Caco-2 (cell line): Measurements from ENCODE around the gene FAU. TPM values are rescaled to one million over a fixed set of nuclear protein-coding genes. Genes with fewer than 3 reads are reported as not detected.

ENCODE experiments used
- BruUV-seq: library from RNA; stranded (reverse); fragments of 400-500 nt; replicated peaks from 2 replicates; lab custom pipeline; 2021; lab: Mats Ljungman, UMichigan
- CTCF ChIA-PET: fragments of 300-600 bp; sonication (Branson Sonifier 250); formaldehyde crosslinking; loops from one replicate; lab custom pipeline; 2022; ENCODE audit warnings: antibody characterized with exemption; lab: Charles Lee
- POLR2A ChIA-PET: fragments of 300-600 bp; sonication (Branson Sonifier 250); formaldehyde crosslinking; loops from one replicate; lab custom pipeline; 2022; ENCODE audit warnings: antibody characterized with exemption; lab: Charles Lee
- DNase-seq, 2 experiments: peaks; one replicate each; pipeline versions ENCODE4 v3.0.0 to v3.0.0-alpha.2; 2020 to 2022
- H3K27me3 ChIP-seq: replicated peaks from 2 replicates; pipeline ENCODE4 v1.6.0; 2011; ENCODE audit warnings: low read length; ENCODE audit not compliant: control insufficient read depth, insufficient read depth
- H3K36me3 ChIP-seq: 2 replicates; pipeline ENCODE4 v1.5.1; 2011; ENCODE audit warnings: low read length; ENCODE audit not compliant: control insufficient read depth, insufficient read depth
- H3K4me1 ChIP-seq: fragments of 250-450 bp; sonication (Bioruptor Pico); 2 replicates; pipeline ENCODE4 v1.5.1; 2020; ENCODE audit warnings: mild to moderate bottlenecking
- H3K4me3 ChIP-seq: 2 replicates; pipeline ENCODE4 v1.5.1; 2011; ENCODE audit warnings: low read depth, mild to moderate bottlenecking, control low read depth, low read length
- H3K9me3 ChIP-seq: fragments of 250-450 bp; sonication (Bioruptor Pico); 2 replicates; pipeline ENCODE4 v1.5.1; 2020; ENCODE audit warnings: mild to moderate bottlenecking, moderate library complexity
- H3K27ac Mint-ChIP-seq: one replicate; pipeline ENCODE4 v1.8.0; 2022; ENCODE audit warnings: mixed read lengths; ENCODE audit not compliant: unreplicated experiment
- H3K27me3 Mint-ChIP-seq: one replicate; pipeline ENCODE4 v1.8.0; 2022; ENCODE audit warnings: mixed read lengths; ENCODE audit not compliant: insufficient read depth, unreplicated experiment
- H3K36me3 Mint-ChIP-seq: one replicate; pipeline ENCODE4 v1.8.0; 2022; ENCODE audit warnings: mild to moderate bottlenecking, mixed read lengths; ENCODE audit not compliant: insufficient read depth, unreplicated experiment
- H3K4me1 Mint-ChIP-seq: one replicate; pipeline ENCODE4 v1.8.0; 2022; ENCODE audit warnings: low read depth, mixed read lengths; ENCODE audit not compliant: unreplicated experiment
- H3K4me3 Mint-ChIP-seq: one replicate; pipeline ENCODE4 v1.8.0; 2022; ENCODE audit warnings: mild to moderate bottlenecking, moderate library complexity, mixed read lengths; ENCODE audit not compliant: unreplicated experiment
- H3K9me3 Mint-ChIP-seq: one replicate; pipeline ENCODE4 v1.8.0; 2022; ENCODE audit warnings: mixed read lengths; ENCODE audit not compliant: unreplicated experiment
- intact Hi-C: fragments of 100-400 bp; cut with micrococcal nuclease; formaldehyde crosslinking; loops from one replicate; pipeline ENCODE4 v1.10.0; 2022; ENCODE audit not compliant: unreplicated experiment
- total RNA-seq: library from RNA; stranded (reverse); gene quantifications from 2 replicates; pipeline ENCODE4 v1.2.3, GENCODE V29; 2022
- TF ChIP-seq, protein P1 (sequence below), 2 experiments: fragments of 200-600 bp in 1 of 2; IDR thresholded peaks; 1 replicate in 1 of 2; 2 replicates in 1 of 2; pipeline versions ENCODE4 v1.5.1 to v1.8.0; 2011 to 2022; ENCODE audit warnings: antibody characterized with exemption in 1 of 2, control low read depth in 1 of 2, inconsistent platforms in 1 of 2, low read depth in 1 of 2, low read length in 1 of 2, mild to moderate bottlenecking in 1 of 2, moderate library complexity in 1 of 2; ENCODE audit not compliant: insufficient read depth in 1 of 2, severe bottlenecking in 1 of 2, unreplicated experiment in 1 of 2

FAU gene
- total RNA-seq, 1 experiment from 2014 or later, result 918 TPM

DNA sequence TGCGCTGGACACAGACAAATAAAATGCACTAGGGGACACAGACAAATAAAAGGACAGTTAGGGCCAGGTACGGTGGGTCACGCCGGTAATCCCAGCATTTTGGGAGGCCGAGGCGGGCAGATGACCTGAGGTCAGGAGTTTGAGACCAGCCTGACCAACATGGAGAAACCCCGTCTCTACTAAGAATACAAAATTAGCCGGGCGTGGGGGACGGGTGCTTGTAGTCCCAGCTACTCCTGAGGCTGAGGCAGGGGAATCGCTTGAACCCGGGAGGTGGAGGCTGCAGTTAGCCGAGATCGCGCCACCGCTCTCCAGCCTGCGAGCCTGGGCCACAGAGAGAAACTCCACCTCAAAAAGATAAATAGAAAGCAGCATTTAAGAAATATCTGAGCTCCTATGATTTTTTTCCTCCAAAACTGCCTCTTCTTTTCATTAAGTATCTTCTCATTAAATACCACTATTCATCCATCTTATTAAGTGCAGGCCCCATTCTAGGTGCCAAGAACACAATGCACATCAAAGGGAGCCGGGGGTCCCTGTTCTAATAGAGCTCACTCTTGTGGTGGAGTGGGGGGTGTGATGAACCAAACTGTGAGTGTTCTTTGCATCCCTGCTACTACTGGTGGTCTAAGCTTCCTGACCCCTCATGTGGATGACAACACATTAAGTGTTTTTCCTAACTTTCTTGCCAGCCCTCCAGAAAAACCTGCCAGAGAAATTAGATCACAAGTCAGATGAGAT lies 3.7 kb downstream of the FAU start:
- Histone ChIP-seq H3K9me3 (no peaks in the 10 kb centered on the region), H3K27me3 (no peaks in the 10 kb centered on the region), H3K36me3 (peaks cover 10% of the 10 kb centered on the region), H3K4me1 (peaks cover 25% of the 10 kb centered on the region), H3K4me3 (no peak overlapping the region)
- intact Hi-C loops, result loop anchor here (1.0 to 10.0 kb wide), 3 partner anchors 134 to 343 kb away; partner anchors contain the start of gene SF1
- peaks cover 12% of the 10 kb centered on the region for H3K4me1 Mint-ChIP-seq
- H3K27me3 Mint-ChIP-seq, result no peaks in the 10 kb centered on the region
- no peaks in the 10 kb centered on the region for H3K9me3 Mint-ChIP-seq
- peak overlapping the region; percentile 92 for H3K27ac Mint-ChIP-seq
- no peak for DNase-seq
- H3K4me3 Mint-ChIP-seq, result peak overlapping the region; percentile 83
- POLR2A ChIA-PET, result interaction anchor here (0.6 to 1.4 kb wide), 3 partner anchors 64 to 473 kb away, joined by 3 to 5 read pairs (median 3); partner anchors contain the start of gene CAPN1
- TF ChIP-seq, protein P1, sequence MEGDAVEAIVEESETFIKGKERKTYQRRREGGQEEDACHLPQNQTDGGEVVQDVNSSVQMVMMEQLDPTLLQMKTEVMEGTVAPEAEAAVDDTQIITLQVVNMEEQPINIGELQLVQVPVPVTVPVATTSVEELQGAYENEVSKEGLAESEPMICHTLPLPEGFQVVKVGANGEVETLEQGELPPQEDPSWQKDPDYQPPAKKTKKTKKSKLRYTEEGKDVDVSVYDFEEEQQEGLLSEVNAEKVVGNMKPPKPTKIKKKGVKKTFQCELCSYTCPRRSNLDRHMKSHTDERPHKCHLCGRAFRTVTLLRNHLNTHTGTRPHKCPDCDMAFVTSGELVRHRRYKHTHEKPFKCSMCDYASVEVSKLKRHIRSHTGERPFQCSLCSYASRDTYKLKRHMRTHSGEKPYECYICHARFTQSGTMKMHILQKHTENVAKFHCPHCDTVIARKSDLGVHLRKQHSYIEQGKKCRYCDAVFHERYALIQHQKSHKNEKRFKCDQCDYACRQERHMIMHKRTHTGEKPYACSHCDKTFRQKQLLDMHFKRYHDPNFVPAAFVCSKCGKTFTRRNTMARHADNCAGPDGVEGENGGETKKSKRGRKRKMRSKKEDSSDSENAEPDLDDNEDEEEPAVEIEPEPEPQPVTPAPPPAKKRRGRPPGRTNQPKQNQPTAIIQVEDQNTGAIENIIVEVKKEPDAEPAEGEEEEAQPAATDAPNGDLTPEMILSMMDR (IDR thresholded peaks at IDR 0.05; ENCODE audit: insufficient read depth in 1 of 2, low read depth in 1 of 2, low read length in 1 of 2, severe bottlenecking in 1 of 2, unreplicated experiment in 1 of 2), result no peak
- BruUV-seq, result no TSS peak
- CTCF ChIA-PET, result interaction anchor here (1.4 to 2.2 kb wide), 4 partner anchors 17 to 340 kb away, joined by 3 to 9 read pairs (median 6); partner anchors contain the start of genes SAC3D1 and SF1
- H3K36me3 Mint-ChIP-seq, result peaks cover 93% of the 10 kb centered on the region

DNA sequence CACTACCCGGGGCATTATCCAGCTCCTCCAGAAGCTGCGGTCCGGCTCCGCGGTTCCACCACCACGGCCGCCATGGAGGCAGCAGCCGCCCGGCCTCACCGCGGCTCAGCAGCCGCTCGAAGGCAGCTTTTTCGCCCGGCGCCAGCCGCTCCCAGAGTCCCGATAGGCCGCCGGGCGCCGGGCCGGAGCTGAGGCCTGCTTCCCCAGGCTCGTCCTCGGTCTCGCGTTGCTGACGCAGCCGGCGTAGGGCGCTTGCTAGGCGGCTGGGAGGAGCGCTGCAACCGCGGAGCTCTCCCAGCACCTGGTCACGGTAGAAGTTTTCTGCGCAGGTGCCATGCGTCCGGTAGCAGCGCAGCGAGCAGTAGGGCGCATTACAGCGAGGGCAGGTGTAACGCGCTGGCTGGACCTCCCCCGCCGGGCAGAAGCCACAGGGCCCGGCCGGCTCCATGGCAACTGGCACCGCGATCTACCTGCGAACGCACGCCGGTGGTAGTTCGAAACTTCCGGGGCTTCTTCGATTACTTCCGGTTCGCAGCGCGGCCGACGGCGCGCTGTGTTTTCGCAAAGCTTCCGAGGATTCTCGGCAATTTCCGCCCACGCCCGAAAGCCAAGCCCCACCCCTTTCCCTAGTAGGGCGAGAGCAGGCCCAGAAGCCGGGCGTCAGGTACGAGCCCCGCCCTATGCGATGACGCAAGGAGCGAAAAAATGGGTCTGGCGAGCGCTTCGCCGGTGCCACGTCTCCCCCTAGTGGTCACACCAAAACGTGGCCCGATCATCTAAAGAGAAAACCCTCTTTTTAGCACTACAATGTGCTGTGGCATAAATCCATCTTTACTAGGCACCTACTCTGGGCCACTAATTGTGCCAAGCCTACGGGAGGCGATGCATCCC lies 4.5 kb downstream of the FAU start, which contains the start of gene ZNHIT2:
ZNHIT2 (minus strand) TSS at position 496 of the 891 bp plus-strand sequence; CDS start at position 448, 48 bp downstream.
- TF ChIP-seq, protein P1 (IDR thresholded peaks at IDR 0.05; ENCODE audit: insufficient read depth in 1 of 2, low read depth in 1 of 2, low read length in 1 of 2, severe bottlenecking in 1 of 2, unreplicated experiment in 1 of 2), result peak; percentile 93 to 94
- H3K27me3 ChIP-seq, result no peaks in the 10 kb centered on the region
- peaks cover 25% of the 10 kb centered on the region for H3K4me1 ChIP-seq
- H3K9me3 Mint-ChIP-seq, result no peaks in the 10 kb centered on the region
- H3K27ac Mint-ChIP-seq, result peak within 1 kb of the TSS; percentile 92
- no peaks in the 10 kb centered on the region for H3K9me3 ChIP-seq
- H3K4me3 ChIP-seq, result peak within 1 kb of the TSS; percentile 87
- H3K4me3 Mint-ChIP-seq, result peak within 1 kb of the TSS; percentile 83
- DNase-seq, result peak; percentile 99
- ChIA-PET CTCF (interaction anchor here (0.6 to 2.2 kb wide), 13 partner anchors 18 to 1753 kb away, joined by 3 to 9 read pairs (median 4); partner anchors contain the start of genes BATF2, CAPN1, SAC3D1 and SF1), POLR2A (interaction anchor here (0.6 to 1.4 kb wide), 6 partner anchors 16 to 612 kb away, joined by 3 to 9 read pairs (median 4); partner anchors contain the start of gene CAPN1)
- H3K36me3 Mint-ChIP-seq, result peaks cover 96% of the 10 kb centered on the region
- H3K36me3 ChIP-seq, result peaks cover 10% of the 10 kb centered on the region
- intact Hi-C loops, result loop anchor here (1.0 to 10.0 kb wide), 5 partner anchors 21 to 343 kb away; partner anchors contain the start of genes ARL2, SF1 and VPS51
- BruUV-seq, result no TSS peak
- H3K4me1 Mint-ChIP-seq, result peaks cover 13% of the 10 kb centered on the region
- no peaks in the 10 kb centered on the region for H3K27me3 Mint-ChIP-seq
